Naive B cell (primary cell): ENCODE results near the gene IL18RAP. TPM values are rescaled to one million over a fixed set of nuclear protein-coding genes. Genes with fewer than 3 reads are reported as not detected.

Experiments used
- ATAC-seq, 2 donors: fragments of 150-1000 bp; cut with Tn5 transposase; 2 replicates each; pipeline ENCODE4 v1.10.0; 2021; ENCODE audit warnings: low read depth in 2 of 2, mild to moderate bottlenecking in 2 of 2, moderate library complexity in 2 of 2
- DNase-seq: peaks from one replicate; pipeline ENCODE4 v3.0.0; 2022
- H3K27ac Mint-ChIP-seq, 6 donors: one replicate each; pipeline ENCODE4 v1.8.0; 2020 to 2022; ENCODE audit warnings: mild to moderate bottlenecking in 6 of 6, mixed read lengths in 6 of 6, moderate library complexity in 5 of 6, inconsistent platforms in 2 of 6
- H3K27me3 Mint-ChIP-seq, 3 donors: one replicate each; pipeline ENCODE4 v1.8.0; 2021 to 2022; ENCODE audit warnings: mixed read lengths in 3 of 3, mild to moderate bottlenecking in 1 of 3
- H3K36me3 Mint-ChIP-seq, 2 donors: one replicate each; pipeline ENCODE4 v1.8.0; 2020 to 2022; ENCODE audit warnings: mixed read lengths in 2 of 2, inconsistent platforms in 1 of 2, mild to moderate bottlenecking in 1 of 2
- H3K4me1 Mint-ChIP-seq, 3 donors: one replicate each; pipeline ENCODE4 v1.8.0; 2020 to 2022; ENCODE audit warnings: mixed read lengths in 3 of 3, inconsistent platforms in 1 of 3, mild to moderate bottlenecking in 1 of 3, moderate library complexity in 1 of 3
- H3K4me3 Mint-ChIP-seq, 8 donors: one replicate each; pipeline ENCODE4 v1.8.0; 2020 to 2022; ENCODE audit warnings: mild to moderate bottlenecking in 8 of 8, mixed read lengths in 8 of 8, moderate library complexity in 8 of 8, inconsistent platforms in 2 of 8
- H3K9me3 Mint-ChIP-seq, 7 donors: one replicate each; pipeline ENCODE4 v1.8.0; 2020 to 2022; ENCODE audit warnings: mixed read lengths in 7 of 7, mild to moderate bottlenecking in 5 of 7, inconsistent platforms in 2 of 7, moderate library complexity in 1 of 7
- polyA plus RNA-seq, 6 donors: library from polyadenylated mRNA; unstranded; fragments of 300-500 nt; fragmentation: Illumina TruSeq; gene quantifications; one replicate each; pipeline ENCODE4 v1.2.3, GENCODE V29; 2021; ENCODE audit warnings: low read depth in 6 of 6

The IL18RAP gene
- not detected for polyA plus RNA-seq

GRCh38 chr2:102422910-102423309 lies at the start of gene IL18RAP:
Gene IL18RAP (plus strand): TSS chr2:102423160. CDS start chr2:102423278, 118 bp downstream.
- Mint-ChIP-seq H3K36me3 (no peaks in the 10 kb centered on the region), H3K27ac (peak within 1 kb of the TSS in 2 of 6 donors; percentile 13 to 74), H3K27me3 (peaks cover 0 to 7% (median 4%) of the 10 kb centered on the region in 3 donors), H3K4me1 (peaks cover 13 to 31% (median 24%) of the 10 kb centered on the region in 3 donors), H3K4me3 (peak within 1 kb of the TSS in 2 of 8 donors; percentile 5 to 40), H3K9me3 (no peaks in the 10 kb centered on the region)
- no peak for DNase-seq
- no peak for ATAC-seq

GRCh38 chr2:102376052-102376591 lies 46.8 kb upstream of the IL18RAP start:
- Mint-ChIP-seq H3K4me3 (no peak overlapping the region), H3K27me3 (peaks cover 3 to 33% (median 6%) of the 10 kb centered on the region in 3 donors), H3K9me3 (peaks cover 0 to 4% (median 0%) of the 10 kb centered on the region in 7 donors), H3K4me1 (no peaks in the 10 kb centered on the region), H3K27ac (peak overlapping the region in 1 of 6 donors; percentile 45), H3K36me3 (no peaks in the 10 kb centered on the region)
- ATAC-seq: no peak
- DNase-seq: no peak

GRCh38 chr2:102383722-102384121 lies 39.2 kb upstream of the IL18RAP start:
- peaks cover 12 to 19% of the 10 kb centered on the region in 2 donors for H3K36me3 Mint-ChIP-seq

GRCh38 chr2:102385522-102385921 lies 37.4 kb upstream of the IL18RAP start:
- peaks cover 5 to 24% (median 20%) of the 10 kb centered on the region in 7 donors for H3K9me3 Mint-ChIP-seq
- no peaks in the 10 kb centered on the region for H3K27me3 Mint-ChIP-seq
- no peak overlapping the region for H3K27ac Mint-ChIP-seq
- no peaks in the 10 kb centered on the region for H3K4me1 Mint-ChIP-seq
- H3K36me3 Mint-ChIP-seq: peaks cover 12 to 19% of the 10 kb centered on the region in 2 donors
- ATAC-seq: no peak
- DNase-seq: no peak
- H3K4me3 Mint-ChIP-seq: no peak overlapping the region

More at GRCh38 chr2:102383722-102384121, 39.2 kb upstream of the IL18RAP start:
- DNase-seq (no peak), ATAC-seq (no peak)
- Mint-ChIP-seq H3K4me3 (no peak overlapping the region), H3K9me3 (peaks cover 5 to 24% (median 20%) of the 10 kb centered on the region in 7 donors), H3K27me3 (peaks cover 0 to 2% (median 0%) of the 10 kb centered on the region in 3 donors), H3K27ac (no peak overlapping the region), H3K4me1 (no peaks in the 10 kb centered on the region)

GRCh38 chr2:102386004-102386403 lies 37.0 kb upstream of the IL18RAP start:
- no peaks in the 10 kb centered on the region for H3K4me1 Mint-ChIP-seq
- ATAC-seq (no peak), DNase-seq (no peak)
- peaks cover 5 to 24% (median 20%) of the 10 kb centered on the region in 7 donors for H3K9me3 Mint-ChIP-seq
- H3K36me3 Mint-ChIP-seq: peaks cover 12 to 19% of the 10 kb centered on the region in 2 donors
- no peak overlapping the region for H3K4me3 Mint-ChIP-seq
- no peaks in the 10 kb centered on the region for H3K27me3 Mint-ChIP-seq
- no peak overlapping the region for H3K27ac Mint-ChIP-seq

GRCh38 chr2:102386867-102387541 lies 36.0 kb upstream of the IL18RAP start:
- Mint-ChIP-seq H3K27me3 (no peaks in the 10 kb centered on the region), H3K36me3 (peaks cover 12 to 19% of the 10 kb centered on the region in 2 donors), H3K4me1 (no peaks in the 10 kb centered on the region), H3K4me3 (no peak overlapping the region), H3K9me3 (peaks cover 5 to 24% (median 20%) of the 10 kb centered on the region in 7 donors), H3K27ac (no peak overlapping the region)
- DNase-seq: no peak
- ATAC-seq: no peak

- Mint-ChIP-seq H3K4me3 (no peak overlapping the region), H3K27ac (peak overlapping the region in 1 of 6 donors; percentile 1), H3K36me3 (peaks cover 12 to 19% of the 10 kb centered on the region in 2 donors), H3K9me3 (peaks cover 5 to 21% (median 16%) of the 10 kb centered on the region in 7 donors), H3K4me1 (no peaks in the 10 kb centered on the region), H3K27me3 (no peaks in the 10 kb centered on the region)
- ATAC-seq: no peak
- DNase-seq: no peak
Observed at GRCh38 chr2:102387763-102388546, 35.0 kb upstream of the IL18RAP start.

GRCh38 chr2:102391565-102391964 lies 31.4 kb upstream of the IL18RAP start:
- Mint-ChIP-seq H3K9me3 (no peaks in the 10 kb centered on the region), H3K36me3 (no peaks in the 10 kb centered on the region), H3K27me3 (peaks cover 0 to 5% (median 0%) of the 10 kb centered on the region in 3 donors), H3K4me3 (no peak overlapping the region), H3K27ac (no peak overlapping the region), H3K4me1 (no peaks in the 10 kb centered on the region)
- ATAC-seq: no peak
- no peak for DNase-seq

- no peak for ATAC-seq
Observed at GRCh38 chr2:102392096-102392495, 30.9 kb upstream of the IL18RAP start.

GRCh38 chr2:102392942-102393341 lies 30.0 kb upstream of the IL18RAP start:
- no peak overlapping the region for H3K27ac Mint-ChIP-seq
- H3K9me3 Mint-ChIP-seq: no peaks in the 10 kb centered on the region
- H3K27me3 Mint-ChIP-seq: peaks cover 0 to 5% (median 0%) of the 10 kb centered on the region in 3 donors
- DNase-seq (no peak), ATAC-seq (no peak)
- H3K36me3 Mint-ChIP-seq: no peaks in the 10 kb centered on the region
- no peaks in the 10 kb centered on the region for H3K4me1 Mint-ChIP-seq
- H3K4me3 Mint-ChIP-seq: no peak overlapping the region

More at GRCh38 chr2:102392096-102392495, 30.9 kb upstream of the IL18RAP start:
- Mint-ChIP-seq H3K9me3 (no peaks in the 10 kb centered on the region), H3K4me3 (no peak overlapping the region), H3K36me3 (no peaks in the 10 kb centered on the region), H3K27ac (no peak overlapping the region), H3K4me1 (no peaks in the 10 kb centered on the region), H3K27me3 (peaks cover 0 to 5% (median 0%) of the 10 kb centered on the region in 3 donors)
- DNase-seq: no peak

GRCh38 chr2:102396012-102396411 lies 26.9 kb upstream of the IL18RAP start:
- ATAC-seq (no peak), DNase-seq (no peak)
- Mint-ChIP-seq H3K27ac (no peak overlapping the region), H3K9me3 (no peaks in the 10 kb centered on the region), H3K27me3 (peaks cover 0 to 5% (median 0%) of the 10 kb centered on the region in 3 donors), H3K4me3 (no peak overlapping the region), H3K4me1 (no peaks in the 10 kb centered on the region), H3K36me3 (no peaks in the 10 kb centered on the region)

- peaks cover 0 to 5% (median 0%) of the 10 kb centered on the region in 3 donors for H3K27me3 Mint-ChIP-seq
- no peaks in the 10 kb centered on the region for H3K4me1 Mint-ChIP-seq
- H3K36me3 Mint-ChIP-seq: no peaks in the 10 kb centered on the region
- DNase-seq (no peak), ATAC-seq (no peak)
- no peak overlapping the region for H3K4me3 Mint-ChIP-seq
- no peak overlapping the region for H3K27ac Mint-ChIP-seq
- no peaks in the 10 kb centered on the region for H3K9me3 Mint-ChIP-seq
Observed at GRCh38 chr2:102397209-102397608, 25.8 kb upstream of the IL18RAP start.

- Mint-ChIP-seq H3K4me3 (no peak overlapping the region), H3K36me3 (no peaks in the 10 kb centered on the region), H3K27ac (peak overlapping the region in 1 of 6 donors; percentile 78), H3K4me1 (no peaks in the 10 kb centered on the region), H3K27me3 (no peaks in the 10 kb centered on the region), H3K9me3 (no peaks in the 10 kb centered on the region)
- ATAC-seq (no peak), DNase-seq (no peak)
Observed at GRCh38 chr2:102399499-102400141, 23.3 kb upstream of the IL18RAP start.
